Stimulated activated CD4-positive, alpha-beta T cell treated with anti-CD3 and anti-CD28 coated beads, Interleukin-2, amount 100 ng/mL, for 48 hours (primary cell): ENCODE measurements around the gene TBC1D4.
"Not testable (repeated sequence)": the region's sequence is repeated elsewhere in the genome, so short reads cannot be mapped to it uniquely, and the experiment has no call there.

Experiments
- DNase-seq, 2 donors: peaks; one replicate each; pipeline ENCODE4 v3.0.0-alpha.2; 2020

TBC1D4 gene

GRCh38 chr13:75312884-75313520, 169.0 kb downstream of the TBC1D4 start:
- DNase-seq, result peak; percentile 34 to 36

- DNase-seq, result no peak
Measured at GRCh38 chr13:75309981-75310580, 171.9 kb downstream of the TBC1D4 start.

GRCh38 chr13:75308222-75308621, 173.7 kb downstream of the TBC1D4 start:
- DNase-seq, result peak; percentile 15 to 27

GRCh38 chr13:75307370-75307949, 174.5 kb downstream of the TBC1D4 start:
- no peak for DNase-seq

GRCh38 chr13:75306967-75307366, 175.0 kb downstream of the TBC1D4 start:
- not testable (repeated sequence) for DNase-seq

GRCh38 chr13:75305059-75305458, 176.9 kb downstream of the TBC1D4 start:
- DNase-seq, result no peak

- no peak for DNase-seq
Measured at GRCh38 chr13:75303263-75303662, 178.7 kb downstream of the TBC1D4 start.

GRCh38 chr13:75302071-75302698, 179.8 kb downstream of the TBC1D4 start:
- DNase-seq, result no peak

GRCh38 chr13:75299913-75300862, 181.8 kb downstream of the TBC1D4 start:
- DNase-seq, result no peak

- DNase-seq, result no peak
Measured at GRCh38 chr13:75299246-75299645, 182.7 kb downstream of the TBC1D4 start.

GRCh38 chr13:75296641-75297040, 185.3 kb downstream of the TBC1D4 start:
- DNase-seq, result no peak

- DNase-seq, result no peak
Measured at GRCh38 chr13:75295201-75295600, 186.8 kb downstream of the TBC1D4 start.

- no peak for DNase-seq
Measured at GRCh38 chr13:75294110-75294509, 187.9 kb downstream of the TBC1D4 start.

- no peak for DNase-seq
Measured at GRCh38 chr13:75285310-75285709, 196.7 kb downstream of the TBC1D4 start.

GRCh38 chr13:75279834-75280369, 202.1 kb downstream of the TBC1D4 start:
- no peak for DNase-seq

- not testable (repeated sequence) for DNase-seq
Measured at GRCh38 chr13:75273695-75274094, 208.3 kb downstream of the TBC1D4 start.

- DNase-seq, result no peak
Measured at GRCh38 chr13:75271846-75272245, 210.1 kb downstream of the TBC1D4 start.

- DNase-seq, result not testable (repeated sequence)
Measured at GRCh38 chr13:75268481-75268880, 213.5 kb downstream of the TBC1D4 start.

- DNase-seq, result no peak
Measured at GRCh38 chr13:75264611-75265010, 217.4 kb downstream of the TBC1D4 start.

- no peak for DNase-seq
Measured at GRCh38 chr13:75263741-75264407, 218.1 kb downstream of the TBC1D4 start.

- DNase-seq, result no peak
Measured at GRCh38 chr13:75258159-75258782, 223.7 kb downstream of the TBC1D4 start.
